ENCODE results near the gene ESR1. TPM values are rescaled to one million over a fixed set of nuclear protein-coding genes. Genes with fewer than 3 reads are reported as not detected.
"Not testable (repeated sequence)": the region's sequence is repeated elsewhere in the genome, so short reads cannot be mapped to it uniquely, and the experiment has no call there.

The ESR1 gene
- total and polyA plus RNA-seq, 2 experiments from 2014 or later: 1.6 to 5.1 TPM

GRCh38 chr6:151962246-151962846, 154.9 kb downstream of the ESR1 start:
- H3K4me1 ChIP-seq (ENCODE audit: low read depth): no peaks in the 10 kb centered on the region
- DNase-seq (ENCODE audit: low read depth in 1 of 2, low spot score in 1 of 2): peak in 1 of 2 donors; percentile 67
- H3K9me3 ChIP-seq (ENCODE audit: low read depth): no peaks in the 10 kb centered on the region
- H3K4me3 ChIP-seq: no peak overlapping the region
- TF ChIP-seq CTCF (IDR thresholded peaks at IDR 0.05; ENCODE audit: low read depth, low read length): no peak
- no peak overlapping the region for H3K27ac ChIP-seq
- H3K36me3 ChIP-seq: no peaks in the 10 kb centered on the region
- H3K27me3 ChIP-seq: no peaks in the 10 kb centered on the region

GRCh38 chr6:151963001-151963400, 155.5 kb downstream of the ESR1 start:
- H3K4me1 ChIP-seq (ENCODE audit: low read depth): no peaks in the 10 kb centered on the region

GRCh38 chr6:151964412-151964811, 156.9 kb downstream of the ESR1 start:
- H3K27ac ChIP-seq; H3K36me3 ChIP-seq; H3K27me3 ChIP-seq; H3K9me3 ChIP-seq (ENCODE audit: low read depth); DNase-seq (ENCODE audit: low read depth in 1 of 2, low spot score in 1 of 2); H3K4me3 ChIP-seq; H3K4me1 ChIP-seq (ENCODE audit: low read depth): not testable (repeated sequence)

More at GRCh38 chr6:151963001-151963400, 155.5 kb downstream of the ESR1 start:
- Histone ChIP-seq H3K4me3 (no peak overlapping the region), H3K36me3 (no peaks in the 10 kb centered on the region), H3K9me3 (ENCODE audit: low read depth) (no peaks in the 10 kb centered on the region), H3K27me3 (no peaks in the 10 kb centered on the region), H3K27ac (no peak overlapping the region)
- no peak for DNase-seq (ENCODE audit: low read depth in 1 of 2, low spot score in 1 of 2)
- TF ChIP-seq CTCF (IDR thresholded peaks at IDR 0.05; ENCODE audit: low read depth, low read length): no peak

- Histone ChIP-seq H3K9me3 (ENCODE audit: low read depth) (no peaks in the 10 kb centered on the region), H3K27me3 (no peaks in the 10 kb centered on the region), H3K36me3 (no peaks in the 10 kb centered on the region), H3K4me3 (no peak overlapping the region), H3K27ac (no peak overlapping the region), H3K4me1 (ENCODE audit: low read depth) (no peaks in the 10 kb centered on the region)
- no peak for DNase-seq (ENCODE audit: low read depth in 1 of 2, low spot score in 1 of 2)
- no peak for TF ChIP-seq CTCF (IDR thresholded peaks at IDR 0.05; ENCODE audit: low read depth, low read length)
These were observed 166.7 kb downstream of the ESR1 start for GRCh38 chr6:151974061-151974617.

GRCh38 chr6:151975795-151976194, 168.3 kb downstream of the ESR1 start:
- no peak overlapping the region for H3K27ac ChIP-seq
- H3K4me1 ChIP-seq (ENCODE audit: low read depth): no peaks in the 10 kb centered on the region
- no peaks in the 10 kb centered on the region for H3K27me3 ChIP-seq
- no peaks in the 10 kb centered on the region for H3K9me3 ChIP-seq (ENCODE audit: low read depth)
- no peak for DNase-seq (ENCODE audit: low read depth in 1 of 2, low spot score in 1 of 2)
- no peak overlapping the region for H3K4me3 ChIP-seq
- H3K36me3 ChIP-seq: no peaks in the 10 kb centered on the region
- no peak for TF ChIP-seq CTCF (IDR thresholded peaks at IDR 0.05; ENCODE audit: low read depth, low read length)

GRCh38 chr6:151988199-151988598, 180.7 kb downstream of the ESR1 start:
- not testable (repeated sequence) for H3K9me3 ChIP-seq (ENCODE audit: low read depth); H3K4me1 ChIP-seq (ENCODE audit: low read depth); H3K4me3 ChIP-seq; H3K27ac ChIP-seq; H3K27me3 ChIP-seq; H3K36me3 ChIP-seq
- peak in 1 of 2 donors; percentile 14 for DNase-seq (ENCODE audit: low read depth in 1 of 2, low spot score in 1 of 2)
